DND-41 (cell line): Measurements from ENCODE around the gene C7.

ENCODE experiments used
- ATAC-seq: fragments of 200-7000 bp; cut with Tn5 transposase; 3 replicates; pipeline ENCODE4 v1.9.1; 2021; ENCODE audit warnings: low read depth; ENCODE audit not compliant: insufficient read depth
- DNase-seq: peaks from one replicate; pipeline ENCODE4 v3.0.0-alpha.2; 2020
- H2AFZ ChIP-seq: 2 replicates; pipeline ENCODE4 v1.6.0; 2012; ENCODE audit warnings: low read depth, low read length
- H3K27ac ChIP-seq: 2 replicates; pipeline ENCODE4 v1.5.1; 2012; ENCODE audit warnings: low read length, inconsistent platforms
- H3K27me3 ChIP-seq: fragments of 200-600 bp; sonication (generic); 2 replicates; pipeline ENCODE4 v1.6.0; 2012; ENCODE audit warnings: low read length, mild to moderate bottlenecking, inconsistent platforms; ENCODE audit not compliant: insufficient read depth, poor library complexity
- H3K36me3 ChIP-seq: 2 replicates; pipeline ENCODE4 v1.5.1; 2012; ENCODE audit warnings: low read length, inconsistent platforms; ENCODE audit not compliant: insufficient read depth
- H3K4me1 ChIP-seq: 2 replicates; pipeline ENCODE4 v1.5.1; 2012; ENCODE audit warnings: mild to moderate bottlenecking, low read length; ENCODE audit not compliant: insufficient read depth
- H3K4me2 ChIP-seq: 2 replicates; pipeline ENCODE4 v1.6.0; 2012; ENCODE audit warnings: mild to moderate bottlenecking, moderate library complexity, low read length, inconsistent platforms; ENCODE audit not compliant: insufficient read depth
- H3K4me3 ChIP-seq, 2 experiments: fragments of 200-600 bp in 1 of 2; shearing (Covaris generic) in 1 of 2; 2 replicates each; pipeline ENCODE4 v1.5.1; 2012 to 2016; ENCODE audit warnings: inconsistent platforms in 2 of 2, low read length in 2 of 2, mild to moderate bottlenecking in 2 of 2, low read depth in 1 of 2, moderate library complexity in 1 of 2
- H3K79me2 ChIP-seq: 2 replicates; pipeline ENCODE4 v1.6.0; 2012; ENCODE audit warnings: low read length, inconsistent platforms; ENCODE audit not compliant: insufficient read depth
- H3K9ac ChIP-seq: 2 replicates; pipeline ENCODE4 v1.6.0; 2012; ENCODE audit warnings: low read depth, mild to moderate bottlenecking, inconsistent platforms, low read length, moderate library complexity
- H3K9me3 ChIP-seq: 2 replicates; pipeline ENCODE4 v1.5.1; 2012; ENCODE audit warnings: low read length, moderate library complexity, mild to moderate bottlenecking, inconsistent platforms; ENCODE audit not compliant: insufficient read depth, severe bottlenecking
- H4K20me1 ChIP-seq: 2 replicates; pipeline ENCODE4 v1.6.0; 2012; ENCODE audit warnings: low read length; ENCODE audit not compliant: insufficient read depth
- CTCF ChIP-seq: IDR thresholded peaks from 2 replicates; pipeline ENCODE4 v1.5.1; 2012; ENCODE audit warnings: borderline replicate concordance, low read length, moderate library complexity, mild to moderate bottlenecking; ENCODE audit not compliant: poor library complexity, severe bottlenecking; ENCODE audit errors: extremely low read depth
- EZH2 ChIP-seq: IDR thresholded peaks from 3 replicates; pipeline ENCODE4 v1.6.1; 2012; ENCODE audit warnings: borderline replicate concordance, low read depth, mild to moderate bottlenecking, moderate library complexity, low read length, inconsistent platforms; ENCODE audit not compliant: severe bottlenecking

Gene C7

GRCh38 chr5:40909723-40910122 is 426 bp downstream of the C7 start:
- Histone ChIP-seq H3K4me1 (no peaks in the 10 kb centered on the region), H3K79me2 (no peaks in the 10 kb centered on the region), H3K27me3 (peaks cover 2% of the 10 kb centered on the region), H4K20me1 (no peaks in the 10 kb centered on the region), H3K36me3 (no peaks in the 10 kb centered on the region), H3K9me3 (no peaks in the 10 kb centered on the region), H3K27ac (no peak overlapping the region), H3K4me2 (no peak overlapping the region), H2AFZ (no peak overlapping the region), H3K9ac (no peak overlapping the region), H3K4me3 (no peak overlapping the region)
- DNase-seq = no peak
- no peak for ATAC-seq
- TF ChIP-seq EZH2 (no peak), CTCF (no peak)

DNA sequence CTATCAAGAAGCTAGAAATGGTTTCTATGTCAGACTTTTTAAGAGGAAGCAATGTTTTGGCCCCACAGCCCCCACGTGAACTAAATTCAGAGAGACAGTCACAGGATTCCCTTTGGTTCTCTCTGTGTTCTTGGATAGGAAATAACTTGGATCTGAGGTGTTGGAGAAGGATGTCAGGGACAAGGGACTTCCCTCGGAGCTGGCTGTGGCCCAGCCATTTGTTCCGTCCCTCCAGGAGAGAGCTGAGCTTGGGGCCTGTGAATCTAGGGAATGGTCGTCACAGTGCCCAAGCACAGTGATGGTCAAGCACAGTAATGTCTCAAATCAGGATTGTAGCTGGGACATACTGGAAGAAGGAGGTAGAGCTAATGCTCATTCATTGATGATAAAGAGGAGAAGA is 2.0 kb downstream of the C7 start:
- no peak overlapping the region for H3K27ac ChIP-seq
- H3K9ac ChIP-seq = no peak overlapping the region
- no peak overlapping the region for H2AFZ ChIP-seq

GRCh38 chr5:40914835-40915234 is 5.5 kb downstream of the C7 start:
- no peak for DNase-seq
- no peaks in the 10 kb centered on the region for H3K9me3 ChIP-seq
- H3K4me2 ChIP-seq = no peak overlapping the region
- H3K79me2 ChIP-seq = no peaks in the 10 kb centered on the region
- no peak overlapping the region for H3K27ac ChIP-seq
- H3K36me3 ChIP-seq = no peaks in the 10 kb centered on the region
- ATAC-seq = no peak
- no peak overlapping the region for H3K9ac ChIP-seq
- no peak overlapping the region for H3K4me3 ChIP-seq
- H3K27me3 ChIP-seq = peaks cover 3% of the 10 kb centered on the region
- H4K20me1 ChIP-seq = no peaks in the 10 kb centered on the region
- no peak for TF ChIP-seq CTCF
- TF ChIP-seq EZH2 = no peak
- no peaks in the 10 kb centered on the region for H3K4me1 ChIP-seq
- no peak overlapping the region for H2AFZ ChIP-seq

More for the DNA sequence above, 2.0 kb downstream of the C7 start:
- H3K9me3 ChIP-seq = no peaks in the 10 kb centered on the region
- H3K4me1 ChIP-seq = no peaks in the 10 kb centered on the region
- H3K36me3 ChIP-seq = no peaks in the 10 kb centered on the region
- no peaks in the 10 kb centered on the region for H4K20me1 ChIP-seq
- H3K79me2 ChIP-seq = no peaks in the 10 kb centered on the region
- H3K4me3 ChIP-seq = no peak overlapping the region
- ATAC-seq = no peak
- no peak for DNase-seq
- H3K27me3 ChIP-seq = peaks cover 3% of the 10 kb centered on the region
- no peak for TF ChIP-seq CTCF
- TF ChIP-seq EZH2 = no peak
- no peak overlapping the region for H3K4me2 ChIP-seq

DNA sequence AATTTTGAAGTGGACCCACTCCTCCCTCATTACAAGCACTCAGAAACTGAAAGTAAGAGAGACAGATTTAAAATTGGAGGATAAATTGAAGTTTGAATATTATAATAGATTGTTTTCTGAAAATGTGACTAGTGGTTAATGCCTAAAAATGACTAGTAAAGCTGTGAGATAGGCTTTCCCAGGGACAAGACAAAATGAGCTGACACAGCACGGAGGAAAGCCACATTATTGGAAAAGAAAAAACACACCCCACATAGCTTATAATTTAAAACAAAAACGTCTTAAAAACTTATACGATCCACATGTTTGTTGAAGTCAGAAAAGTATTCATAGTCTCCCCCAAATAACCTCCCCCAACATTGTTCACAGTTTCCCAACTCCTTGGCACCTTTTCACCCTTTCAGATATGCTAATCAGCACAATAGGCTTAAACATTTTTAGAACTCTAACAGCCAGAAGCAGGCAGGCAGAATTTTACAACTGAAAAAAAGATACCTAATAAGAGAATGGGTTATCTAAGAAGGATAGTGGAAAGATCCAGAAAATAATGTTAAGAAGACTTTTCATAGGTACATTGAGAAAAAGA is 6.1 kb downstream of the C7 start:
- no peak overlapping the region for H3K4me3 ChIP-seq
- H3K27ac ChIP-seq = no peak overlapping the region
- H4K20me1 ChIP-seq = no peaks in the 10 kb centered on the region
- TF ChIP-seq EZH2 = no peak
- no peak for TF ChIP-seq CTCF
- DNase-seq (no peak), ATAC-seq (no peak)
- peaks cover 3% of the 10 kb centered on the region for H3K27me3 ChIP-seq
- no peak overlapping the region for H3K4me2 ChIP-seq
- no peaks in the 10 kb centered on the region for H3K79me2 ChIP-seq
- H3K4me1 ChIP-seq = no peaks in the 10 kb centered on the region
- H3K9me3 ChIP-seq = no peaks in the 10 kb centered on the region
- H3K36me3 ChIP-seq = no peaks in the 10 kb centered on the region
- no peak overlapping the region for H3K9ac ChIP-seq
- H2AFZ ChIP-seq = no peak overlapping the region
